H1 (cell line): ENCODE results near the gene PDE8A. TPM values are rescaled to one million over a fixed set of nuclear protein-coding genes. Genes with fewer than 3 reads are reported as not detected.
A peak's percentile ranks its signal among the peaks of the same experiment; 100 is the strongest.

Source experiments
- CTCF ChIA-PET: fragments of 300-600 bp; sonication (Branson Sonifier 250); formaldehyde crosslinking; loops from one replicate; lab custom pipeline; 2021; ENCODE audit not compliant: partially characterized antibody; lab: Charles Lee
- POLR2A ChIA-PET: fragments of 300-600 bp; sonication (Branson Sonifier 250); formaldehyde crosslinking; loops from one replicate; lab custom pipeline; 2021; ENCODE audit warnings: inconsistent platforms; ENCODE audit not compliant: partially characterized antibody; lab: Charles Lee
- DNase-seq, 2 experiments: peaks; one replicate each; pipeline versions ENCODE4 v3.0.0 to v3.0.0-alpha.2; 2010 to 2022; ENCODE audit warnings: low spot score in 2 of 2, low read depth in 1 of 2, mixed read lengths in 1 of 2
- FAIRE-seq: peaks from 2 replicates; lab custom pipeline; 2011; peaks lifted over from hg19 to GRCh38; lab: Jason Lieb, UNC
- H2AFZ ChIP-seq: 2 replicates; pipeline ENCODE4 v1.8.1; 2012; ENCODE audit warnings: low read length, inconsistent platforms
- H2AK5ac ChIP-seq: 2 replicates; pipeline ENCODE4 v1.6.1; 2013; ENCODE audit warnings: low read depth, low read length
- H2BK120ac ChIP-seq: replicated peaks from 2 replicates; pipeline ENCODE3; 2013; ENCODE audit warnings: low read depth, low read length, inconsistent platforms
- H2BK12ac ChIP-seq: 2 replicates; pipeline ENCODE4 v1.6.1; 2013; ENCODE audit warnings: low read depth, low read length
- H2BK15ac ChIP-seq: 2 replicates; pipeline ENCODE4 v1.6.1; 2013; ENCODE audit warnings: low read length
- H2BK20ac ChIP-seq: 2 replicates; pipeline ENCODE4 v1.6.1; 2013; ENCODE audit warnings: low read length
- H2BK5ac ChIP-seq: 2 replicates; pipeline ENCODE4 v1.6.1; 2013; ENCODE audit warnings: low read depth, low read length
- H3K14ac ChIP-seq: 2 replicates; pipeline ENCODE4 v1.6.1; 2013; ENCODE audit warnings: inconsistent platforms; ENCODE audit not compliant: insufficient read length
- H3K18ac ChIP-seq: 2 replicates; pipeline ENCODE4 v1.6.1; 2013; ENCODE audit warnings: low read length; ENCODE audit errors: extremely low read depth
- H3K23ac ChIP-seq: 2 replicates; pipeline ENCODE4 v1.6.1; 2013; ENCODE audit warnings: inconsistent platforms; ENCODE audit not compliant: insufficient read length
- H3K23me2 ChIP-seq: 2 replicates; pipeline ENCODE4 v1.6.1; 2013; ENCODE audit warnings: low read depth, low read length
- H3K27ac ChIP-seq: 2 replicates; pipeline ENCODE4 v1.6.1; 2011; ENCODE audit warnings: low read depth, low read length, inconsistent platforms
- H3K27me3 ChIP-seq, 4 experiments: replicated peaks in 1 of 4; 1 replicate in 1 of 4; 2 replicates in 3 of 4; pipeline versions ENCODE4 v1.6.1 to v1.8.1; 2011 to 2013; ENCODE audit warnings: low read length in 3 of 4, mild to moderate bottlenecking in 3 of 4, inconsistent platforms in 2 of 4, mixed read lengths in 2 of 4, moderate library complexity in 1 of 4; ENCODE audit not compliant: control insufficient read depth in 3 of 4, insufficient read depth in 3 of 4; ENCODE audit errors: extremely low read depth in 1 of 4
- H3K36me3 ChIP-seq, 4 experiments: 2 replicates each; pipeline versions ENCODE4 v1.6.1 to v1.8.1; 2011 to 2013; ENCODE audit warnings: mild to moderate bottlenecking in 4 of 4, low read length in 3 of 4, moderate library complexity in 2 of 4, control low read depth in 1 of 4, inconsistent platforms in 1 of 4; ENCODE audit not compliant: insufficient read depth in 4 of 4, control insufficient read depth in 2 of 4
- H3K4ac ChIP-seq: replicated peaks from 2 replicates; pipeline ENCODE3; 2013; ENCODE audit warnings: low read length, low read depth, mixed read lengths, inconsistent platforms; ENCODE audit not compliant: insufficient read length
- H3K4me1 ChIP-seq, 4 experiments: replicated peaks in 1 of 4; 1 replicate in 1 of 4; 2 replicates in 3 of 4; pipeline versions ENCODE4 v1.6.1 to v1.8.1; 2011 to 2013; ENCODE audit warnings: low read length in 3 of 4, inconsistent platforms in 2 of 4, mixed read lengths in 1 of 4; ENCODE audit not compliant: insufficient read depth in 4 of 4, control insufficient read depth in 3 of 4
- H3K4me2 ChIP-seq, 2 experiments: 2 replicates each; pipeline versions ENCODE4 v1.6.1 to v1.8.1; 2011 to 2013; ENCODE audit warnings: low read depth in 2 of 2, low read length in 2 of 2, control low read depth in 1 of 2, inconsistent platforms in 1 of 2, mild to moderate bottlenecking in 1 of 2; ENCODE audit not compliant: insufficient read depth in 1 of 2
- H3K4me3 ChIP-seq, 4 experiments: fragments of 200-600, 300-600 bp in 1 of 4; sonication (generic), shearing (Covaris generic), sonication (Bioruptor Twin) in 1 of 4; 2 replicates each; pipeline versions ENCODE4 v1.5.1 to v1.8.1; 2011 to 2016; ENCODE audit warnings: low read length in 4 of 4, low read depth in 3 of 4, control low read depth in 2 of 4, inconsistent platforms in 2 of 4, mild to moderate bottlenecking in 2 of 4, mixed read lengths in 1 of 4, moderate library complexity in 1 of 4; ENCODE audit not compliant: insufficient read depth in 2 of 4; ENCODE audit errors: extremely low read depth in 1 of 4
- H3K56ac ChIP-seq: replicated peaks from 2 replicates; pipeline ENCODE3; 2013; ENCODE audit warnings: low read depth, mild to moderate bottlenecking, mixed read lengths, low read length, inconsistent platforms; ENCODE audit not compliant: insufficient read length
- H3K79me1 ChIP-seq: 2 replicates; pipeline ENCODE4 v1.6.1; 2013; ENCODE audit warnings: low read depth, low read length, control low read depth
- H3K79me2 ChIP-seq, 2 experiments: 2 replicates each; pipeline versions ENCODE4 v1.6.1 to v1.8.1; 2012 to 2013; ENCODE audit warnings: low read length in 2 of 2, mild to moderate bottlenecking in 2 of 2, inconsistent platforms in 1 of 2; ENCODE audit not compliant: insufficient read depth in 2 of 2, control insufficient read depth in 1 of 2
- H3K9ac ChIP-seq, 4 experiments: replicated peaks in 1 of 4; 1 replicate in 1 of 4; 2 replicates in 3 of 4; pipeline versions ENCODE4 v1.6.1 to v1.8.1; 2011 to 2013; ENCODE audit warnings: low read depth in 3 of 4, low read length in 3 of 4, control low read depth in 2 of 4, mild to moderate bottlenecking in 2 of 4, moderate library complexity in 2 of 4, inconsistent platforms in 1 of 4; ENCODE audit errors: extremely low read depth in 1 of 4
- H3K9me3 ChIP-seq, 2 experiments: 2 replicates each; pipeline versions ENCODE4 v1.6.1 to v1.8.1; 2012 to 2013; ENCODE audit warnings: mild to moderate bottlenecking in 2 of 2, moderate library complexity in 2 of 2, control low read depth in 1 of 2, inconsistent platforms in 1 of 2, low read depth in 1 of 2, low read length in 1 of 2, mixed read lengths in 1 of 2; ENCODE audit not compliant: insufficient read depth in 2 of 2
- H4K20me1 ChIP-seq, 2 experiments: replicated peaks in 1 of 2; 2 replicates each; pipeline versions ENCODE3 to v1.8.1; 2011 to 2013; ENCODE audit warnings: inconsistent platforms in 2 of 2, low read length in 2 of 2, mild to moderate bottlenecking in 1 of 2; ENCODE audit not compliant: insufficient read depth in 2 of 2, control insufficient read depth in 1 of 2
- H4K5ac ChIP-seq: 2 replicates; pipeline ENCODE4 v1.6.1; 2013; ENCODE audit warnings: low read length, low read depth, mixed read lengths, inconsistent platforms; ENCODE audit not compliant: insufficient read length
- H4K8ac ChIP-seq: 2 replicates; pipeline ENCODE4 v1.8.0; 2013; ENCODE audit warnings: mild to moderate bottlenecking, moderate library complexity, low read length, inconsistent platforms; ENCODE audit not compliant: insufficient read depth; ENCODE audit errors: extremely low read depth
- H4K91ac ChIP-seq: replicated peaks from 2 replicates; pipeline ENCODE3; 2013; ENCODE audit warnings: low read length, mixed read lengths, inconsistent platforms; ENCODE audit not compliant: insufficient read length
- ATF3 ChIP-seq: IDR thresholded peaks from 2 replicates; pipeline ENCODE4 v1.6.1; 2011; ENCODE audit warnings: low read depth, mild to moderate bottlenecking, low read length; ENCODE audit not compliant: insufficient read depth
- BACH1 ChIP-seq: IDR thresholded peaks from 2 replicates; pipeline ENCODE4 v1.6.1; 2012; ENCODE audit warnings: low read length, improper control_type of control experiment
- CBX8 ChIP-seq: fragments of 300-800, 300-1000 bp; sonication (generic); IDR thresholded peaks from 2 replicates; pipeline ENCODE4 v1.7.1; 2016; ENCODE audit warnings: low read depth, low read length, borderline replicate concordance
- CEBPB ChIP-seq: IDR thresholded peaks from 2 replicates; pipeline ENCODE4 v1.6.1; 2012; ENCODE audit warnings: low read depth, low read length
- EGR1 ChIP-seq: IDR thresholded peaks from 2 replicates; pipeline ENCODE4 v1.6.1; 2011; ENCODE audit warnings: low read depth, low read length, borderline replicate concordance
- FOSL1 ChIP-seq: IDR thresholded peaks from 2 replicates; pipeline ENCODE4 v1.6.1; 2011; ENCODE audit warnings: mild to moderate bottlenecking, low read depth, low read length, moderate library complexity; ENCODE audit not compliant: insufficient read depth
- JUND ChIP-seq: IDR thresholded peaks from 2 replicates; pipeline ENCODE4 v1.6.1; 2011; ENCODE audit warnings: mild to moderate bottlenecking, improper control_type of control experiment, low read length
- SP4 ChIP-seq: IDR thresholded peaks from 2 replicates; pipeline ENCODE4 v1.6.1; 2012; ENCODE audit warnings: low read length, inconsistent platforms
- SRF ChIP-seq: IDR thresholded peaks from 2 replicates; pipeline ENCODE4 v1.6.1; 2011; ENCODE audit warnings: mild to moderate bottlenecking, low read depth, low read length, moderate library complexity
- TEAD4 ChIP-seq: IDR thresholded peaks from 2 replicates; pipeline ENCODE4 v1.6.1; 2012; ENCODE audit warnings: low read depth, low read length, inconsistent platforms, mixed read lengths
- USF2 ChIP-seq: IDR thresholded peaks from 2 replicates; pipeline ENCODE4 v1.6.1; 2011; ENCODE audit warnings: low read length, improper control_type of control experiment
- WGBS, 2 experiments: shearing (Covaris generic) in 1 of 2; methylation state at CpG; one replicate each; pipeline versions ENCODE4 v1.1.6 to v1.1.7; 2013 to 2015; ENCODE audit warnings: low lambda C conversion rate in 2 of 2, mixed read lengths in 2 of 2, inconsistent platforms in 1 of 2, low coverage in 1 of 2, missing lambda C conversion rate in 1 of 2; ENCODE audit not compliant: insufficient replicate concordance in 2 of 2, insufficient coverage in 1 of 2, insufficient read length in 1 of 2; ENCODE audit errors: extremely low coverage in 1 of 2, missing lambda C conversion rate in 1 of 2; 5-methylcytosine and 5-hydroxymethylcytosine counted together
- polyA plus RNA-seq, 7 experiments: library from polyadenylated mRNA; depleted of rRNA in 3 of 7; stranded (reverse) in 5 of 7; unstranded in 2 of 7; fragments of >200 nt in 5 of 7; fragments of 200-250 nt in 2 of 7; gene quantifications; 1 replicate in 5 of 7; 2 replicates in 1 of 7; 4 replicates in 1 of 7; pipeline versions ENCODE4 v1.2.1 to v1.2.3, GENCODE V29; 2011 to 2013; ENCODE audit warnings: missing spikeins in 2 of 7, mixed read lengths in 2 of 7
- total RNA-seq: library from RNA; stranded (reverse); fragmentation: NEBNext Ultra II Directional; extraction: Animal tissue kit (Norgen Biotek cat#: 25700); gene quantifications from 2 replicates; pipeline ENCODE4 v1.2.1, GENCODE V29; 2021

The PDE8A gene
- total and polyA plus RNA-seq, 2 of the 8 experiments (the other 6 are each of a cell fraction or from before 2014, with no cell fraction given) = 6.9 to 7.8 TPM

- 1% methylated on average over 35 of the region's 75 CpGs; no CpG with 5 or more reads in 1 of the 2 experiments for WGBS, 2 experiments
- H3K4ac ChIP-seq = peak overlapping the region; percentile 28
- H2BK5ac ChIP-seq = 0 out of 2 replicates have a peak overlapping the region, but pooled peaks have one; percentile 90
- H3K18ac ChIP-seq = no peak overlapping the region; the same call in 1 of the 2 replicates
- no peaks in the 10 kb centered on the region for H3K79me1 ChIP-seq
- H3K23ac ChIP-seq = no peak overlapping the region
- H3K36me3 ChIP-seq = no peaks in the 10 kb centered on the region
- no peak overlapping the region for H2AK5ac ChIP-seq
- POLR2A ChIA-PET = interaction anchor here (1.0 to 1.7 kb wide), 8 partner anchors 8 to 187 kb away, joined by 3 to 5 read pairs (median 4); no protein-coding TSS in a partner anchor
- H3K27me3 ChIP-seq = peaks cover 5 to 43% (median 30%) of the 10 kb centered on the region in 4 experiments
- H4K8ac ChIP-seq = peak overlapping the region; percentile 83; the same call in 1 of the 2 replicates
- H3K23me2 ChIP-seq = peaks cover 14% of the 10 kb centered on the region; the same call in 1 of the 2 replicates
- H3K4me1 ChIP-seq = peaks cover 0 to 5% (median 2%) of the 10 kb centered on the region in 4 experiments; a peak in 4 of 7 replicates
- CTCF ChIA-PET = interaction anchor here (0.8 to 2.9 kb wide), 4 partner anchors 24 to 63 kb away, joined by 3 to 11 read pairs (median 3); no protein-coding TSS in a partner anchor
- H3K56ac ChIP-seq = no peak overlapping the region
- H2BK120ac ChIP-seq = no peak overlapping the region
- FAIRE-seq (no peak), DNase-seq (peak; percentile 91 to 96)
- no peak overlapping the region; a peak in 1 of 7 replicates for H3K9ac ChIP-seq
- no peak overlapping the region for H4K5ac ChIP-seq
- no peak overlapping the region for H3K14ac ChIP-seq
- H3K9me3 ChIP-seq = no peaks in the 10 kb centered on the region
- no peak overlapping the region for H2BK20ac ChIP-seq
- H3K4me2 ChIP-seq = peak overlapping the region; percentile 73 to 82
- H2AFZ ChIP-seq = no peak overlapping the region; the same call in 1 of the 2 replicates
- peaks cover 3 to 6% of the 10 kb centered on the region in 2 experiments for H4K20me1 ChIP-seq
- no peak overlapping the region for H3K27ac ChIP-seq
- peak overlapping the region; percentile 55 to 86 (median 74) for H3K4me3 ChIP-seq
- no peak overlapping the region for H2BK15ac ChIP-seq
- 0 out of 4 replicates have a peak, but pooled peaks cover 0 to 6% of the 10 kb centered on the region in 2 experiments for H3K79me2 ChIP-seq
- no peak overlapping the region for H2BK12ac ChIP-seq
- no peak overlapping the region for H4K91ac ChIP-seq
- TF ChIP-seq FOSL1 (0 out of 2 replicates have a peak, but pooled peaks have one; percentile 44), TEAD4 (peak; percentile 68; the same call in 1 of the 2 replicates), CBX8 (no peak), USF2 (no peak), SRF (peak; percentile 31; the same call in 1 of the 2 replicates), CEBPB (no peak), SP4 (no peak), EGR1 (peak; percentile 88), ATF3 (no peak), JUND (no peak), BACH1 (no peak)
Measured at GRCh38 chr15:84981054-84981710, 474 bp upstream of the PDE8A start.
